ENCODE measurements around the gene CENPO. TPM values are rescaled to one million over a fixed set of nuclear protein-coding genes. Genes with fewer than 3 reads are reported as not detected.

CENPO gene
- total RNA-seq, 1 donor from 2014 or later = 1.6 TPM

DNA sequence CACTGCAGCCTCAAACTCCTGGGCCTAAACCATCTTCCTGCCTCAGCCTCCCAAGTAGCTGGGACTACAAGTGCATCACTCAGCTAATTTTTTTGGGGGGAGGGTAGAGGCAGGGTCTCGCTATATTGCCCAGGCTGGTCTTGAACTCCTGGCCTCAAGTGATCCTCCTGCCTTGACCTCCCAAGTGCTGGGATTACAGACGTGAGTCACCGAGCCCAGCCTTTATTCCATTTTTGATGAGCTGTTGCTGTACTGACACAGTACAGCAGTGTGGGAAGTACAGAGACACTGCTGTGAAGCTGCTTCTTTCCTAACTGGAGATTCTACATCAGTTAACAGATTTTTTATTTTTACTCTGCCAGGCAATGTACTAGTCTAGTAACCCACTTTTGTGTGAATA, 18.9 kb upstream of the CENPO start:
- H3K36me3 ChIP-seq (ENCODE audit: control insufficient read depth, insufficient read depth, low read length) = no peaks in the 10 kb centered on the region
- no peaks in the 10 kb centered on the region for H3K27me3 ChIP-seq (ENCODE audit: control insufficient read depth, insufficient read depth, low read length)
- DNase-seq (ENCODE audit: low read depth) = no peak
- FAIRE-seq = no peak
- TF ChIP-seq, protein P1, sequence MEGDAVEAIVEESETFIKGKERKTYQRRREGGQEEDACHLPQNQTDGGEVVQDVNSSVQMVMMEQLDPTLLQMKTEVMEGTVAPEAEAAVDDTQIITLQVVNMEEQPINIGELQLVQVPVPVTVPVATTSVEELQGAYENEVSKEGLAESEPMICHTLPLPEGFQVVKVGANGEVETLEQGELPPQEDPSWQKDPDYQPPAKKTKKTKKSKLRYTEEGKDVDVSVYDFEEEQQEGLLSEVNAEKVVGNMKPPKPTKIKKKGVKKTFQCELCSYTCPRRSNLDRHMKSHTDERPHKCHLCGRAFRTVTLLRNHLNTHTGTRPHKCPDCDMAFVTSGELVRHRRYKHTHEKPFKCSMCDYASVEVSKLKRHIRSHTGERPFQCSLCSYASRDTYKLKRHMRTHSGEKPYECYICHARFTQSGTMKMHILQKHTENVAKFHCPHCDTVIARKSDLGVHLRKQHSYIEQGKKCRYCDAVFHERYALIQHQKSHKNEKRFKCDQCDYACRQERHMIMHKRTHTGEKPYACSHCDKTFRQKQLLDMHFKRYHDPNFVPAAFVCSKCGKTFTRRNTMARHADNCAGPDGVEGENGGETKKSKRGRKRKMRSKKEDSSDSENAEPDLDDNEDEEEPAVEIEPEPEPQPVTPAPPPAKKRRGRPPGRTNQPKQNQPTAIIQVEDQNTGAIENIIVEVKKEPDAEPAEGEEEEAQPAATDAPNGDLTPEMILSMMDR (IDR thresholded peaks at IDR 0.05; ENCODE audit: insufficient read depth, low read length, severe bottlenecking) = no peak
- H3K4me3 ChIP-seq (ENCODE audit: low read depth, low read length) = no peak overlapping the region

DNA sequence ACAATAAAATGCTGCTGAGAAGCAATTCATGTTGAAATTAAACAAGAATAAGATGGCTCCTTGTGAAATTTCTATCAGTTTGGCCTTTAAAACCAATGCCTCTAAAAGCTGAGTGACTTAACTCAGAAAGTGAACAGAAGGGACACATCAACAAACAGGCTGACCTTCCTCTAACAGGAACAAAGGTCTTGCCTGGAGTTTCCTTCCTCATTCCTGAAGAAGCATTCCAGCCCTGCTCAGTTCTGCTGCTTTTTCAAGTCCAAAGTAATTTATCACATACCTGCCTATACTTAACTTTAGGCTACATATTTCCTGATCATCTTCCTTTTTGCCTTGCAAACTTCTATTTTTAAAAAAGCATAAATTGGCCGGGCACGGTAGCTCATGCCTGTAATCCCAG, 14.1 kb upstream of the CENPO start:
- Histone ChIP-seq H3K4me3 (ENCODE audit: low read depth, low read length) (no peak overlapping the region), H3K27me3 (ENCODE audit: control insufficient read depth, insufficient read depth, low read length) (no peaks in the 10 kb centered on the region), H3K36me3 (ENCODE audit: control insufficient read depth, insufficient read depth, low read length) (no peaks in the 10 kb centered on the region)
- DNase-seq (ENCODE audit: low read depth) (no peak), FAIRE-seq (no peak)
- TF ChIP-seq, protein P1 (IDR thresholded peaks at IDR 0.05; ENCODE audit: insufficient read depth, low read length, severe bottlenecking) = no peak

DNA sequence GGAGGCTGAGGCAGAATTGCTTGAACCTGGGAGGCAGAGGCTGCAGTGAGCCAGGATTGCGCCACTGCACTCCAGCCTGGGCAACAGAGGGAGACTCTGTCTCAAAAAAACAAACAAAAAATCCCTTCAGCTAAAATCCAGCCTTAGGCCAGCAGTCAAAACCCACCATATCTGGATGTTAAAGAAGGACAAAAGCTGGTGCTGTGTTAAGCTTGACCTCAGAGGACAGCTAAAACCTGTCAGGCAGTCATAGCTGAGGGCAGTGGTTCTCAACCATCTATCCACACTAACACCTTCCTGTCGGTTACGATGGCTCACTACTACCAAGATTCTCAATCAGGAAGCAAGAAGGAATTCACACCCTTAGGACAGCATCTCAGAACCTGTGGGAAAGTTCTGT, 9.6 kb upstream of the CENPO start:
- FAIRE-seq = no peak
- no peaks in the 10 kb centered on the region for H3K27me3 ChIP-seq (ENCODE audit: control insufficient read depth, insufficient read depth, low read length)
- TF ChIP-seq, protein P1 (IDR thresholded peaks at IDR 0.05; ENCODE audit: insufficient read depth, low read length, severe bottlenecking) = no peak
- H3K4me3 ChIP-seq (ENCODE audit: low read depth, low read length) = no peak overlapping the region
- H3K36me3 ChIP-seq (ENCODE audit: control insufficient read depth, insufficient read depth, low read length) = no peaks in the 10 kb centered on the region
- DNase-seq (ENCODE audit: low read depth) = no peak

DNA sequence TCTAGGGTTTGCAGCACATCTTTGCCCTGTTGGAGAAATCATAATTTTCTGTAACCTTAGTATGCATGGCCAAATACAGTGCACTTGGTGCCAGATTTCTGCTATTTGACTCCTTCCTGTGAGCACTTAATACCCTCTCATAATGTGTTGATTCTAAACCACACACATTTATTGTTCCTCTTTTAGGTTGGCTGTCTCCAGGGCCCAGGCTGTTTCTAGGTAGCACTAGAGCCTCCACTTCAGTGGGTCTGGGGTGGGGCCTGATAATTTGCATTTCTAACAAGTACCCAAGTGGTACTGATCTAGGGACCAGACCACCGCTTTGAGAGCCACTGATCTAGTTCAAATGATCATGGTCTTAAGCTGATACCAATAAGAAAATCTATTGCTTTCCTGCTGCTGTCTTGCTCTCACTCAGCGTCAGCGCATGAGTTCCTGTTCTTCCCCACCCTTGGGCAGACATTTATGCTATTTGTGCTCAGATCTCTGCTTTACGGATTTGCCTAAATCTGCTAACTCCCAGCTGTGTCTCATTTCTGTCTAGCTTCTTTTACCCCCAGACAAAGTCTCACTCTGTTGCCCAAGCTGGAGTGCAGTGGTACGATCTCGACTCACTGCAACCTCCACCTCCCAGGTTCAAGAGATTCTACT, 7.4 kb upstream of the CENPO start:
- no peaks in the 10 kb centered on the region for H3K36me3 ChIP-seq (ENCODE audit: control insufficient read depth, insufficient read depth, low read length)
- FAIRE-seq (no peak), DNase-seq (ENCODE audit: low read depth) (no peak)
- TF ChIP-seq, protein P1 (IDR thresholded peaks at IDR 0.05; ENCODE audit: insufficient read depth, low read length, severe bottlenecking) = no peak
- no peak overlapping the region for H3K4me3 ChIP-seq (ENCODE audit: low read depth, low read length)
- H3K27me3 ChIP-seq (ENCODE audit: control insufficient read depth, insufficient read depth, low read length) = no peaks in the 10 kb centered on the region

DNA sequence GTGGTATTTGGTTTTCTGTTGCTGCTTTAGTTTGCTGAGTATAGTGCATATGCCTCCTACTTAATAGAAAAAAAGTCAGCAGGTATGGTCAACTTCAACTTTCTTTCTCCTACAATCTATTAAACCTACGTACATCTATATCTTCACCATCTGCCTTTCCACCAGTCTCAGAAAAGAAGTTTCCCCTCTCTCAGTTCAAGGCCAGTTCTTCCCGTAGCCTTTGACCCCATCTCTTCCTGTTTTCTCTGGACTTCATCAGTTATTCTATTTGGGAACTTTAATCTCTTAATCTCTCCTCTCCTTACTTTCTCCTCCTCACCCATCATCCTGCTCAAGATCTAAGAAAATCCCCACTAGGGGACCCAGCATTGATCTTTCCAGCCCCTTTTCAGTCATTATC, 5.7 kb upstream of the CENPO start:
- H3K36me3 ChIP-seq (ENCODE audit: control insufficient read depth, insufficient read depth, low read length) = no peaks in the 10 kb centered on the region
- TF ChIP-seq, protein P1 (IDR thresholded peaks at IDR 0.05; ENCODE audit: insufficient read depth, low read length, severe bottlenecking) = no peak
- no peaks in the 10 kb centered on the region for H3K27me3 ChIP-seq (ENCODE audit: control insufficient read depth, insufficient read depth, low read length)
- DNase-seq (ENCODE audit: low read depth) (no peak), FAIRE-seq (no peak)
- no peak overlapping the region for H3K4me3 ChIP-seq (ENCODE audit: low read depth, low read length)

DNA sequence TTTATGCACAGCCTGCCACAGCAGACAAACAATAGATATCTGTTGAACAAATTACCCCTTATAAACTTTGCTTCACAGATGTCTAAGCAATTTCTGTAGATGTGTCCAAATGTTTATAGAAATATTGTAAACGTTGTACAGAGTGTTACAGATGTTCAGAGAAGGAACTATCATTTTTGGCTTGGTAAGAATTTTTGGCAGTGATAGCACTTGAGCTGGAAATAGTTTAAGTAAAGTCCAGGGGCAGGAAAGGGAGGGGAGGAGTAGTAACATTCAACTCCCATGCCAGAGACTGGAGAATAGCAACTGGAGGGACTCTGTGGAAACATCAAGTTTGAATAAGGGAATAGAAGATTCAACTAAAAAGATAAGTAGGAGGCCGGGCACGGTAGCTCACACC, 4.4 kb upstream of the CENPO start:
- Histone ChIP-seq H3K27me3 (ENCODE audit: control insufficient read depth, insufficient read depth, low read length) (no peaks in the 10 kb centered on the region), H3K4me3 (ENCODE audit: low read depth, low read length) (no peak overlapping the region), H3K36me3 (ENCODE audit: control insufficient read depth, insufficient read depth, low read length) (no peaks in the 10 kb centered on the region)
- TF ChIP-seq, protein P1 (IDR thresholded peaks at IDR 0.05; ENCODE audit: insufficient read depth, low read length, severe bottlenecking) = no peak
- FAIRE-seq (no peak), DNase-seq (ENCODE audit: low read depth) (no peak)
